Kidney epithelial cell (primary cell): ENCODE measurements around the gene NT5DC3. TPM values are rescaled to one million over a fixed set of nuclear protein-coding genes. Genes with fewer than 3 reads are reported as not detected.

Experiments used
- DNase-seq: peaks from one replicate; pipeline ENCODE4 v3.0.0-alpha.2; 2010; ENCODE audit warnings: low read depth
- H3K27me3 ChIP-seq: 2 replicates; pipeline ENCODE4 v1.6.0; 2011; ENCODE audit warnings: low read length; ENCODE audit not compliant: control insufficient read depth, insufficient read depth
- H3K36me3 ChIP-seq: 2 replicates; pipeline ENCODE4 v1.5.1; 2011; ENCODE audit warnings: low read length; ENCODE audit not compliant: control insufficient read depth, insufficient read depth
- H3K4me3 ChIP-seq: 2 replicates; pipeline ENCODE4 v1.5.1; 2011; ENCODE audit warnings: low read depth, mild to moderate bottlenecking, control low read depth, low read length
- CTCF ChIP-seq: IDR thresholded peaks from 2 replicates; pipeline ENCODE4 v1.5.1; 2011; ENCODE audit warnings: mild to moderate bottlenecking, moderate library complexity, low read length, control low read depth, inconsistent platforms; ENCODE audit not compliant: insufficient read depth, poor library complexity, severe bottlenecking
- total RNA-seq: library from RNA; depleted of rRNA; stranded (reverse); fragments of >200 nt; gene quantifications from 2 replicates; pipeline ENCODE4 v1.2.3, GENCODE V29; 2015

Gene NT5DC3
- total RNA-seq, 1 donor from 2014 or later, result 17.0 TPM

GRCh38 chr12:103827911-103828391 lies 13.1 kb downstream of the NT5DC3 start:
- DNase-seq, result no peak
- no peak for TF ChIP-seq CTCF
- H3K4me3 ChIP-seq, result no peak overlapping the region
- H3K27me3 ChIP-seq, result no peaks in the 10 kb centered on the region
- H3K36me3 ChIP-seq, result no peaks in the 10 kb centered on the region

GRCh38 chr12:103824845-103825244 lies 16.2 kb downstream of the NT5DC3 start:
- no peak for TF ChIP-seq CTCF
- DNase-seq, result no peak
- H3K27me3 ChIP-seq, result no peaks in the 10 kb centered on the region

GRCh38 chr12:103824290-103824689 lies 16.7 kb downstream of the NT5DC3 start:
- H3K4me3 ChIP-seq, result no peak overlapping the region
- TF ChIP-seq CTCF, result no peak
- H3K36me3 ChIP-seq, result no peaks in the 10 kb centered on the region
- DNase-seq, result no peak
- H3K27me3 ChIP-seq, result no peaks in the 10 kb centered on the region

More at GRCh38 chr12:103824845-103825244, 16.2 kb downstream of the NT5DC3 start:
- H3K36me3 ChIP-seq, result no peaks in the 10 kb centered on the region
- no peak overlapping the region for H3K4me3 ChIP-seq

GRCh38 chr12:103823871-103824270 lies 17.2 kb downstream of the NT5DC3 start:
- TF ChIP-seq CTCF, result no peak
- Histone ChIP-seq H3K36me3 (no peaks in the 10 kb centered on the region), H3K4me3 (no peak overlapping the region), H3K27me3 (no peaks in the 10 kb centered on the region)
- no peak for DNase-seq

- Histone ChIP-seq H3K4me3 (no peak overlapping the region), H3K27me3 (no peaks in the 10 kb centered on the region), H3K36me3 (no peaks in the 10 kb centered on the region)
- DNase-seq, result no peak
- no peak for TF ChIP-seq CTCF
These were observed 19.3 kb downstream of the NT5DC3 start for GRCh38 chr12:103821773-103822172.

GRCh38 chr12:103820881-103821489 lies 20.0 kb downstream of the NT5DC3 start:
- TF ChIP-seq CTCF, result no peak
- H3K27me3 ChIP-seq, result no peaks in the 10 kb centered on the region
- no peak for DNase-seq

More at GRCh38 chr12:103820881-103821489, 20.0 kb downstream of the NT5DC3 start:
- no peaks in the 10 kb centered on the region for H3K36me3 ChIP-seq
- no peak overlapping the region for H3K4me3 ChIP-seq
